Endothelial cell of umbilical vein (primary cell): ENCODE data around the gene GRM7. TPM values are rescaled to one million over a fixed set of nuclear protein-coding genes. Genes with fewer than 3 reads are reported as not detected.

Experiments used
- BruUV-seq: library from RNA; stranded (reverse); fragments of 400-500 nt; replicated peaks from 2 replicates; lab custom pipeline; 2021; lab: Mats Ljungman, UMichigan
- CTCF ChIA-PET: fragments of 300-600, 350-600 bp; sonication (Branson Sonifier 250); formaldehyde crosslinking; loops from one replicate; lab custom pipeline; 2021; ENCODE audit warnings: antibody characterized with exemption, inconsistent platforms; lab: Charles Lee
- POLR2A ChIA-PET: fragments of 300-600, 350-600 bp; sonication (Branson Sonifier 250); formaldehyde crosslinking; loops from one replicate; lab custom pipeline; 2021; ENCODE audit warnings: antibody characterized with exemption, inconsistent platforms; lab: Charles Lee
- DNase-seq: peaks from one replicate; pipeline ENCODE4 v3.0.0-alpha.2; 2011; ENCODE audit warnings: low read depth, low spot score
- FAIRE-seq: peaks from 2 replicates; lab custom pipeline; 2011; peaks lifted over from hg19 to GRCh38; lab: Jason Lieb, UNC
- H2AFZ ChIP-seq: 2 replicates; pipeline ENCODE4 v1.6.0; 2012; ENCODE audit warnings: low read depth, low read length, control low read depth, inconsistent platforms
- H3K27ac ChIP-seq: 2 replicates; pipeline ENCODE4 v1.5.1; 2011; ENCODE audit warnings: low read depth, mild to moderate bottlenecking, control low read depth, low read length, moderate library complexity; ENCODE audit not compliant: insufficient read depth
- H3K27me3 ChIP-seq, 2 experiments: 2 replicates each; pipeline versions ENCODE4 v1.6.0 to v1.6.1; 2011; ENCODE audit warnings: low read length in 2 of 2, mixed read lengths in 1 of 2; ENCODE audit not compliant: control insufficient read depth in 2 of 2, insufficient read depth in 2 of 2
- H3K36me3 ChIP-seq, 2 experiments: 2 replicates in 1 of 2; 3 replicates in 1 of 2; pipeline ENCODE4 v1.5.1; 2011; ENCODE audit warnings: low read length in 2 of 2, mild to moderate bottlenecking in 1 of 2, moderate library complexity in 1 of 2; ENCODE audit not compliant: control insufficient read depth in 2 of 2, insufficient read depth in 2 of 2; ENCODE audit errors: extremely low read depth in 1 of 2
- H3K4me1 ChIP-seq: 3 replicates; pipeline ENCODE4 v1.5.1; 2011; ENCODE audit warnings: mild to moderate bottlenecking, low read length; ENCODE audit not compliant: control insufficient read depth, insufficient read depth; ENCODE audit errors: extremely low read depth
- H3K4me2 ChIP-seq: 2 replicates; pipeline ENCODE4 v1.6.1; 2011; ENCODE audit warnings: low read length, control low read depth, mixed read lengths; ENCODE audit not compliant: insufficient read depth
- H3K4me3 ChIP-seq, 3 experiments: fragments of 200-600 bp in 1 of 3; sonication (generic), shearing (Covaris generic) in 1 of 3; replicated peaks in 1 of 3; 2 replicates each; pipeline ENCODE4 v1.5.1; 2011 to 2016; ENCODE audit warnings: control low read depth in 3 of 3, low read length in 3 of 3, mild to moderate bottlenecking in 2 of 3, inconsistent platforms in 1 of 3, low read depth in 1 of 3, moderate library complexity in 1 of 3; ENCODE audit not compliant: insufficient read depth in 1 of 3
- H3K79me2 ChIP-seq: 2 replicates; pipeline ENCODE4 v1.6.0; 2012; ENCODE audit warnings: low read length, inconsistent platforms; ENCODE audit not compliant: control insufficient read depth, insufficient read depth
- H3K9ac ChIP-seq: replicated peaks from 2 replicates; pipeline ENCODE3; 2011; ENCODE audit warnings: low read length, control low read depth; ENCODE audit not compliant: insufficient read depth; ENCODE audit errors: extremely low read depth
- H3K9me1 ChIP-seq: replicated peaks from 3 replicates; pipeline ENCODE4 v1.6.0; 2011; ENCODE audit warnings: mild to moderate bottlenecking, low read length; ENCODE audit not compliant: control insufficient read depth, insufficient read depth; ENCODE audit errors: extremely low read depth
- H3K9me3 ChIP-seq: replicated peaks from 2 replicates; pipeline ENCODE4 v1.5.1; 2012; ENCODE audit warnings: low read length, inconsistent platforms; ENCODE audit not compliant: control insufficient read depth, insufficient read depth
- H4K20me1 ChIP-seq: replicated peaks from 2 replicates; pipeline ENCODE3; 2011; ENCODE audit warnings: mild to moderate bottlenecking, low read length; ENCODE audit not compliant: control insufficient read depth, insufficient read depth; ENCODE audit errors: extremely low read depth
- FOS ChIP-seq: IDR thresholded peaks from 2 replicates; pipeline ENCODE4 v1.6.1; 2011; ENCODE audit warnings: mild to moderate bottlenecking, low read length, moderate library complexity, borderline replicate concordance; ENCODE audit not compliant: insufficient read depth
- JUN ChIP-seq: IDR thresholded peaks from 2 replicates; pipeline ENCODE4 v1.6.1; 2011; ENCODE audit warnings: borderline replicate concordance, low read depth; ENCODE audit not compliant: insufficient read length, insufficient read depth
- MYC ChIP-seq: IDR thresholded peaks from one replicate; pipeline ENCODE4 v1.6.1; 2011; ENCODE audit warnings: mild to moderate bottlenecking, low read depth, low read length
- POLR2AphosphoS5 ChIP-seq: IDR thresholded peaks from 2 replicates; pipeline ENCODE4 v1.6.1; 2012; ENCODE audit warnings: low read depth, mild to moderate bottlenecking, control low read depth, low read length, moderate library complexity; ENCODE audit not compliant: insufficient read depth
- dilution Hi-C: fragments of 300-500 bp; cut with MboI; formaldehyde crosslinking; loops from one replicate; pipeline ENCODE4 v1.15.0; 2019; ENCODE audit warnings: low sequenced_read_pairs; ENCODE audit not compliant: extremely low pct_ligation_motif_present
- intact Hi-C: fragments of 100-400 bp; cut with micrococcal nuclease; formaldehyde crosslinking; loops from one replicate; pipeline ENCODE4 v1.10.0; 2022
- polyA plus RNA-seq, 4 experiments: library from polyadenylated mRNA; depleted of rRNA in 3 of 4; stranded (reverse) in 3 of 4; unstranded in 1 of 4; fragments of >200 nt; gene quantifications; 2 replicates each; pipeline versions ENCODE4 v1.2.1 to v1.2.3, GENCODE V29; 2011 to 2012; ENCODE audit warnings: missing spikeins in 1 of 4
- total RNA-seq: library from RNA; stranded (reverse); gene quantifications from 2 replicates; pipeline ENCODE4 v1.2.3, GENCODE V29; 2021
- TF ChIP-seq, protein P1 (sequence below): IDR thresholded peaks from 2 replicates; pipeline ENCODE4 v1.6.1; 2011; ENCODE audit not compliant: insufficient read depth, insufficient read length
- TF ChIP-seq, protein P2 (sequence below), 2 donors: IDR thresholded peaks; 1 replicate in 1 of 2; 2 replicates in 1 of 2; pipeline ENCODE4 v1.5.1; 2011; ENCODE audit warnings: low read length in 2 of 2, mild to moderate bottlenecking in 2 of 2, moderate library complexity in 2 of 2, control low read depth in 1 of 2, inconsistent platforms in 1 of 2, low read depth in 1 of 2; ENCODE audit not compliant: insufficient read depth in 1 of 2; ENCODE audit errors: extremely low read depth in 1 of 2

The GRM7 gene
- total and polyA plus RNA-seq, 2 donors (not counting 3 experiments of a cell fraction or from before 2014, with no cell fraction given) = 0.12 TPM; not detected in 1

DNA sequence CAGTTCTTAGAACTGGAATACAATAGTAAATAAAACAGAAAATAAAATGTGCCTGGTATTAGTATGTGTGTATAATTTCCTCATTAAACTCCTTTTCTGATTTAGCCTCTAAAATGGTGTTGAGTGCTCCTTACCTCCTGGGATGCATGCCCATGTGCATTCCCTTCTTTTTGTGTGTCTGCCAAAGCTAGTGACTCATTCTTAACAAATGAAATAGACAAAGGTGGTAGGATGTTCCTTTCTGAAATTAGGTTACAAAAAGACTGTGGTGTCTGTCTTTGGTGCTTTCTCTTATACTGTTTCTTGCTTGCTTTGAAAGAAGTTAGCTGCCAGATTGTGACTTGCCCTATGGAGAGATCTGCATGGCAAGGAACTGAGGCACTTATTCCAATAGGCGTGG, 623.7 kb downstream of the GRM7 start:
- DNase-seq (peak; percentile 21), FAIRE-seq (no peak)
- no peak overlapping the region for H2AFZ ChIP-seq
- H3K79me2 ChIP-seq = no peaks in the 10 kb centered on the region
- no peak overlapping the region for H3K4me2 ChIP-seq
- ChIA-PET CTCF (no interaction called here), POLR2A (no interaction called here)
- H3K4me3 ChIP-seq = no peak overlapping the region
- H3K36me3 ChIP-seq = no peaks in the 10 kb centered on the region
- H3K9ac ChIP-seq = no peak overlapping the region
- H3K4me1 ChIP-seq = no peaks in the 10 kb centered on the region
- H3K27me3 ChIP-seq = no peaks in the 10 kb centered on the region
- no peaks in the 10 kb centered on the region for H4K20me1 ChIP-seq
- BruUV-seq = no TSS peak
- H3K9me1 ChIP-seq = no peaks in the 10 kb centered on the region
- H3K9me3 ChIP-seq = no peaks in the 10 kb centered on the region
- dilution Hi-C loops = no loop called here
- intact Hi-C loops = no loop called here
- H3K27ac ChIP-seq = no peak overlapping the region
- TF ChIP-seq, protein P1, sequence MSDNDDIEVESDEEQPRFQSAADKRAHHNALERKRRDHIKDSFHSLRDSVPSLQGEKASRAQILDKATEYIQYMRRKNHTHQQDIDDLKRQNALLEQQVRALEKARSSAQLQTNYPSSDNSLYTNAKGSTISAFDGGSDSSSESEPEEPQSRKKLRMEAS = no peak
- TF ChIP-seq JUN = peak; percentile 7

DNA sequence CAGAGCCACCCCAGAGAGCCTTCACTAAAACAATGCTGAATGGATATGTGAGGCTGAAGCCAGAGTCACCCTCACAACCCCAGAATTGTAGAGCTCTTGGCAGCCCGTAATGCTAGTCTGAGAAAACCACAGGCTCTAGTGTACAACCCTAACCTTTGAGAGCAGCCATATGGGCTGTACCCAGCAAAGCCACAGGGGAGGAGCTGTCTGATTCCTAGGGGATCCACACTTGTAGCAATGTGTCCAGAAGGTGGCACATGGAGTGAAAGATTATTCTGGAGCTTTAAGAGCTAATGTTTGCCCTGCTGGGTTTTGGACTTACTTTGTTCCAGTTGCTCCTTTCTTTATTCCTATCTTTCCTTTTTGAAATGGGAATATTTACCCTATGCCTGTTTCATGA, 626.8 kb downstream of the GRM7 start:
- Histone ChIP-seq H3K9ac (no peak overlapping the region), H2AFZ (no peak overlapping the region), H3K4me2 (no peak overlapping the region), H3K36me3 (no peaks in the 10 kb centered on the region), H3K4me3 (no peak overlapping the region), H3K9me1 (no peaks in the 10 kb centered on the region), H3K27me3 (no peaks in the 10 kb centered on the region), H3K27ac (no peak overlapping the region), H4K20me1 (no peaks in the 10 kb centered on the region), H3K79me2 (no peaks in the 10 kb centered on the region), H3K9me3 (no peaks in the 10 kb centered on the region), H3K4me1 (no peaks in the 10 kb centered on the region)
- FAIRE-seq = no peak
- BruUV-seq = no TSS peak
- dilution Hi-C loops (no loop called here), intact Hi-C loops (no loop called here)
- TF ChIP-seq MYC (no peak), POLR2AphosphoS5 (no peak), FOS (no peak)
- TF ChIP-seq, protein P1 = no peak
- TF ChIP-seq, protein P2, sequence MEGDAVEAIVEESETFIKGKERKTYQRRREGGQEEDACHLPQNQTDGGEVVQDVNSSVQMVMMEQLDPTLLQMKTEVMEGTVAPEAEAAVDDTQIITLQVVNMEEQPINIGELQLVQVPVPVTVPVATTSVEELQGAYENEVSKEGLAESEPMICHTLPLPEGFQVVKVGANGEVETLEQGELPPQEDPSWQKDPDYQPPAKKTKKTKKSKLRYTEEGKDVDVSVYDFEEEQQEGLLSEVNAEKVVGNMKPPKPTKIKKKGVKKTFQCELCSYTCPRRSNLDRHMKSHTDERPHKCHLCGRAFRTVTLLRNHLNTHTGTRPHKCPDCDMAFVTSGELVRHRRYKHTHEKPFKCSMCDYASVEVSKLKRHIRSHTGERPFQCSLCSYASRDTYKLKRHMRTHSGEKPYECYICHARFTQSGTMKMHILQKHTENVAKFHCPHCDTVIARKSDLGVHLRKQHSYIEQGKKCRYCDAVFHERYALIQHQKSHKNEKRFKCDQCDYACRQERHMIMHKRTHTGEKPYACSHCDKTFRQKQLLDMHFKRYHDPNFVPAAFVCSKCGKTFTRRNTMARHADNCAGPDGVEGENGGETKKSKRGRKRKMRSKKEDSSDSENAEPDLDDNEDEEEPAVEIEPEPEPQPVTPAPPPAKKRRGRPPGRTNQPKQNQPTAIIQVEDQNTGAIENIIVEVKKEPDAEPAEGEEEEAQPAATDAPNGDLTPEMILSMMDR (IDR thresholded peaks at IDR 0.05; ENCODE audit: extremely low read depth in 1 of 2, insufficient read depth in 1 of 2, low read depth in 1 of 2, low read length in 2 of 2) = no peak
- ChIA-PET POLR2A (no interaction called here), CTCF (no interaction called here)
- no peak for DNase-seq
